ENCODE data around the gene IFITM1. TPM values are rescaled to one million over a fixed set of nuclear protein-coding genes. Genes with fewer than 3 reads are reported as not detected.

The IFITM1 gene
- total and polyA plus RNA-seq, 4 donors: 12.6 to 113 (median 66.7) TPM

DNA sequence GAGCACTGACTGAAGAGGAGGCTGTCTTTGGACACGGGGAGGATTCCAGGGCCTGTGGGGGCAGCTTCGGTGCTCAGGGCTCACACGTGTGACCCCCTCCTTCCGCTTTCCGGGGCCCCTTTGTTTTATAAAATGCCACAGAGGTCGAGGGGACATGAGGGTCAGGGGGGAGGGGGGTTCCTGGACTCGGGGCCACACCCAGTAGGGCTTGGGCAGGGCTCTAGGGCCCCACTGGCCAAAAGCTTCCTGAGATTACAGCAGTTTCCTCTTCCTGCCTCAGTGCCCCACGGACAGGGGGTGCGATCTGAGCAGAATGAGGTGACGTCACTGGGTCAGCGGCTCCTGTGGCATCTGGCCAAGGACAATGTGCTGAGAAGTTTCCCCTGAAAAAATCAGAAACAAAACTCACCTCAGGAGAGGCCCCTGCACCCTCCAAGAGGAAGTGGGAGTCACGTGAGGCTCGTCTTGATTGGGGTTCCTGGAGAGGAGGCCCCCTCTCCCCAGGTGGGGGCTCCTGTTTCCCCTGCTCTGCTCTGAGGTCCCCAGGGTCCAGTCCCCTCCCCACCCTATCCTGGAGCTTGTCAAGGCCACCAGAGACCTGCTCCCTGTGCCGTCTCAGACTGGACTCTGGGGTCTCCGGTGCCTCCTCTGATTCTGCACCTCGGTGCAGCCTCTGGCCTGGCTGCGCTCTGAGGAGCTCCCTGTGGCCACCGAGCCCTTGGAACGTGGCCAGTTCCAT, 13.2 kb downstream of the IFITM1 start:
- DNase-seq (ENCODE audit: low spot score): no peak
- Histone ChIP-seq H3K27ac (ENCODE audit: low read depth in 1 of 2, low read length in 2 of 2) (peak overlapping the region; percentile 76 to 92), H3K4me1 (ENCODE audit: control insufficient read depth in 4 of 4, insufficient read depth in 4 of 4, low read length in 3 of 4) (peaks cover 0 to 14% (median 10%) of the 10 kb centered on the region in 4 donors), H3K9me3 (ENCODE audit: control insufficient read depth in 4 of 4, low read length in 3 of 4) (no peaks in the 10 kb centered on the region), H3K36me3 (ENCODE audit: control insufficient read depth in 4 of 4, insufficient read depth in 3 of 4, low read depth in 1 of 4, low read length in 3 of 4) (no peaks in the 10 kb centered on the region), H3K27me3 (ENCODE audit: control insufficient read depth in 4 of 4, insufficient read depth in 4 of 4, low read length in 3 of 4) (no peaks in the 10 kb centered on the region), H3K4me3 (ENCODE audit: low read depth in 1 of 3, low read length in 3 of 3) (peak overlapping the region; percentile 3 to 44 (median 15)), H3K9ac (ENCODE audit: low read depth in 1 of 2, low read length in 2 of 2) (peak overlapping the region; percentile 57 to 78)
- TF ChIP-seq FOXA1 (IDR thresholded peaks at IDR 0.05) (no peak), GABPA (IDR thresholded peaks at IDR 0.05 in 1 of 2, conservative IDR thresholded peaks at IDR 0.05 in 1 of 2) (no peak), EGR1 (IDR thresholded peaks at IDR 0.05; ENCODE audit: low read depth in 2 of 2) (peak in 1 of 2 donors; percentile 9), RAD21 (IDR thresholded peaks at IDR 0.05) (peak in 1 of 2 donors; percentile 15), NR2F2 (IDR thresholded peaks at IDR 0.05) (peak; percentile 97), HNF4A (conservative IDR thresholded peaks at IDR 0.05) (peak; percentile 26 to 35), HNF4G (IDR thresholded peaks at IDR 0.05) (no peak), TAF1 (conservative IDR thresholded peaks at IDR 0.05) (no peak), YY1 (IDR thresholded peaks at IDR 0.05) (peak; percentile 42), FOXA2 (IDR thresholded peaks at IDR 0.05) (no peak), JUND (IDR thresholded peaks at IDR 0.05) (peak; percentile 61 to 80), SP1 (IDR thresholded peaks at IDR 0.05) (peak; percentile 63), RXRA (IDR thresholded peaks at IDR 0.05) (peak; percentile 22 to 60)
- TF ChIP-seq, protein P1, sequence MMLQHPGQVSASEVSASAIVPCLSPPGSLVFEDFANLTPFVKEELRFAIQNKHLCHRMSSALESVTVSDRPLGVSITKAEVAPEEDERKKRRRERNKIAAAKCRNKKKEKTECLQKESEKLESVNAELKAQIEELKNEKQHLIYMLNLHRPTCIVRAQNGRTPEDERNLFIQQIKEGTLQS (IDR thresholded peaks at IDR 0.05): no peak
- TF ChIP-seq, protein P2, sequence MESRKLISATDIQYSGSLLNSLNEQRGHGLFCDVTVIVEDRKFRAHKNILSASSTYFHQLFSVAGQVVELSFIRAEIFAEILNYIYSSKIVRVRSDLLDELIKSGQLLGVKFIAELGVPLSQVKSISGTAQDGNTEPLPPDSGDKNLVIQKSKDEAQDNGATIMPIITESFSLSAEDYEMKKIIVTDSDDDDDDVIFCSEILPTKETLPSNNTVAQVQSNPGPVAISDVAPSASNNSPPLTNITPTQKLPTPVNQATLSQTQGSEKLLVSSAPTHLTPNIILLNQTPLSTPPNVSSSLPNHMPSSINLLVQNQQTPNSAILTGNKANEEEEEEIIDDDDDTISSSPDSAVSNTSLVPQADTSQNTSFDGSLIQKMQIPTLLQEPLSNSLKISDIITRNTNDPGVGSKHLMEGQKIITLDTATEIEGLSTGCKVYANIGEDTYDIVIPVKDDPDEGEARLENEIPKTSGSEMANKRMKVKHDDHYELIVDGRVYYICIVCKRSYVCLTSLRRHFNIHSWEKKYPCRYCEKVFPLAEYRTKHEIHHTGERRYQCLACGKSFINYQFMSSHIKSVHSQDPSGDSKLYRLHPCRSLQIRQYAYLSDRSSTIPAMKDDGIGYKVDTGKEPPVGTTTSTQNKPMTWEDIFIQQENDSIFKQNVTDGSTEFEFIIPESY (IDR thresholded peaks at IDR 0.05): no peak
- TF ChIP-seq, protein P3, sequence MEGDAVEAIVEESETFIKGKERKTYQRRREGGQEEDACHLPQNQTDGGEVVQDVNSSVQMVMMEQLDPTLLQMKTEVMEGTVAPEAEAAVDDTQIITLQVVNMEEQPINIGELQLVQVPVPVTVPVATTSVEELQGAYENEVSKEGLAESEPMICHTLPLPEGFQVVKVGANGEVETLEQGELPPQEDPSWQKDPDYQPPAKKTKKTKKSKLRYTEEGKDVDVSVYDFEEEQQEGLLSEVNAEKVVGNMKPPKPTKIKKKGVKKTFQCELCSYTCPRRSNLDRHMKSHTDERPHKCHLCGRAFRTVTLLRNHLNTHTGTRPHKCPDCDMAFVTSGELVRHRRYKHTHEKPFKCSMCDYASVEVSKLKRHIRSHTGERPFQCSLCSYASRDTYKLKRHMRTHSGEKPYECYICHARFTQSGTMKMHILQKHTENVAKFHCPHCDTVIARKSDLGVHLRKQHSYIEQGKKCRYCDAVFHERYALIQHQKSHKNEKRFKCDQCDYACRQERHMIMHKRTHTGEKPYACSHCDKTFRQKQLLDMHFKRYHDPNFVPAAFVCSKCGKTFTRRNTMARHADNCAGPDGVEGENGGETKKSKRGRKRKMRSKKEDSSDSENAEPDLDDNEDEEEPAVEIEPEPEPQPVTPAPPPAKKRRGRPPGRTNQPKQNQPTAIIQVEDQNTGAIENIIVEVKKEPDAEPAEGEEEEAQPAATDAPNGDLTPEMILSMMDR (IDR thresholded peaks at IDR 0.05; ENCODE audit: low read depth, low read length, missing input control): no peak
- TF ChIP-seq, protein P4, sequence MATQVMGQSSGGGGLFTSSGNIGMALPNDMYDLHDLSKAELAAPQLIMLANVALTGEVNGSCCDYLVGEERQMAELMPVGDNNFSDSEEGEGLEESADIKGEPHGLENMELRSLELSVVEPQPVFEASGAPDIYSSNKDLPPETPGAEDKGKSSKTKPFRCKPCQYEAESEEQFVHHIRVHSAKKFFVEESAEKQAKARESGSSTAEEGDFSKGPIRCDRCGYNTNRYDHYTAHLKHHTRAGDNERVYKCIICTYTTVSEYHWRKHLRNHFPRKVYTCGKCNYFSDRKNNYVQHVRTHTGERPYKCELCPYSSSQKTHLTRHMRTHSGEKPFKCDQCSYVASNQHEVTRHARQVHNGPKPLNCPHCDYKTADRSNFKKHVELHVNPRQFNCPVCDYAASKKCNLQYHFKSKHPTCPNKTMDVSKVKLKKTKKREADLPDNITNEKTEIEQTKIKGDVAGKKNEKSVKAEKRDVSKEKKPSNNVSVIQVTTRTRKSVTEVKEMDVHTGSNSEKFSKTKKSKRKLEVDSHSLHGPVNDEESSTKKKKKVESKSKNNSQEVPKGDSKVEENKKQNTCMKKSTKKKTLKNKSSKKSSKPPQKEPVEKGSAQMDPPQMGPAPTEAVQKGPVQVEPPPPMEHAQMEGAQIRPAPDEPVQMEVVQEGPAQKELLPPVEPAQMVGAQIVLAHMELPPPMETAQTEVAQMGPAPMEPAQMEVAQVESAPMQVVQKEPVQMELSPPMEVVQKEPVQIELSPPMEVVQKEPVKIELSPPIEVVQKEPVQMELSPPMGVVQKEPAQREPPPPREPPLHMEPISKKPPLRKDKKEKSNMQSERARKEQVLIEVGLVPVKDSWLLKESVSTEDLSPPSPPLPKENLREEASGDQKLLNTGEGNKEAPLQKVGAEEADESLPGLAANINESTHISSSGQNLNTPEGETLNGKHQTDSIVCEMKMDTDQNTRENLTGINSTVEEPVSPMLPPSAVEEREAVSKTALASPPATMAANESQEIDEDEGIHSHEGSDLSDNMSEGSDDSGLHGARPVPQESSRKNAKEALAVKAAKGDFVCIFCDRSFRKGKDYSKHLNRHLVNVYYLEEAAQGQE (IDR thresholded peaks at IDR 0.05): peak; percentile 21
- TF ChIP-seq, protein P5, sequence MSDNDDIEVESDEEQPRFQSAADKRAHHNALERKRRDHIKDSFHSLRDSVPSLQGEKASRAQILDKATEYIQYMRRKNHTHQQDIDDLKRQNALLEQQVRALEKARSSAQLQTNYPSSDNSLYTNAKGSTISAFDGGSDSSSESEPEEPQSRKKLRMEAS (IDR thresholded peaks at IDR 0.05): no peak
- WGBS: 23% methylated on average over 19 of the region's 19 CpGs
